Fibroblast of peridontal ligament (primary cell): Measurements from ENCODE around the gene ZSCAN1.

Experiments
- DNase-seq: peaks from one replicate; pipeline ENCODE4 v3.0.0-alpha.2; 2010; ENCODE audit errors: extremely low read depth

Gene ZSCAN1

DNA sequence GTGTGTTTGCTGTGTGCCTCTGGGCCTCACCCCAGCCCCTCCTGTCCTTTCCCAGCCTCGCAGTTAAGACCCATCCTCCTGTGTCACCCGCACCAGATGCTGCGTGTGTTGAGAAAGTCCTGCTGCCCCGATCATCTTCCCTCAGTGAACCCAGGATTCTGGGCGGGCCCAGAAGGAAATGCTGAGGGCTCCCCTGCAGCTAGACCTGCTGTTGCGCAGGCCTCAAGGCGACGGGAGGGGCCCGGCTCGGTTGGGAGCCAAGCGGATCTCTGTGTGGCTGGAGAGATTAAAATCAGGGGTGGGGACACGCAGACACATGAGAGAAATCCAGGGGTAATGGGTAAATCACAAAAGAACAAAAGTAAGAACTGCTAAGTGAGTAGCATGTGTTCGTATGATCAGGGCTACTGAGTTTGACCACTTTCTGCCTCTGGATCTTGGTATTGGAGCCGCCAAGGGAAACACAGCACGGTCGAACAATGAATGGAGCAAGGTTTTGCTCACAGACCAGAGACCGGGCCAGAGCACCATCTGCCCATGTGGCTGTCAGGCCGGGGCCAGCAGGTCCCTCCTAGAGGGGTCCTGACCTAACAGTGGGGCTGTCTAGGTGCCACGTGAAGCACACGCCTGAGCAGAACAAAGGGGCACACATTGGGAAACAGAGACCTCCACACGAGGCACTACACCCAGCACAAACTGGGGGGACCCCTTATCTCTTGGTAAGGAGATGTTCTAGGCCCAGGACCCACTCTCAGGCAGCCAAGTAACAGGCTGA lies 7.1 kb downstream of the ZSCAN1 start:
- DNase-seq: no peak

DNA sequence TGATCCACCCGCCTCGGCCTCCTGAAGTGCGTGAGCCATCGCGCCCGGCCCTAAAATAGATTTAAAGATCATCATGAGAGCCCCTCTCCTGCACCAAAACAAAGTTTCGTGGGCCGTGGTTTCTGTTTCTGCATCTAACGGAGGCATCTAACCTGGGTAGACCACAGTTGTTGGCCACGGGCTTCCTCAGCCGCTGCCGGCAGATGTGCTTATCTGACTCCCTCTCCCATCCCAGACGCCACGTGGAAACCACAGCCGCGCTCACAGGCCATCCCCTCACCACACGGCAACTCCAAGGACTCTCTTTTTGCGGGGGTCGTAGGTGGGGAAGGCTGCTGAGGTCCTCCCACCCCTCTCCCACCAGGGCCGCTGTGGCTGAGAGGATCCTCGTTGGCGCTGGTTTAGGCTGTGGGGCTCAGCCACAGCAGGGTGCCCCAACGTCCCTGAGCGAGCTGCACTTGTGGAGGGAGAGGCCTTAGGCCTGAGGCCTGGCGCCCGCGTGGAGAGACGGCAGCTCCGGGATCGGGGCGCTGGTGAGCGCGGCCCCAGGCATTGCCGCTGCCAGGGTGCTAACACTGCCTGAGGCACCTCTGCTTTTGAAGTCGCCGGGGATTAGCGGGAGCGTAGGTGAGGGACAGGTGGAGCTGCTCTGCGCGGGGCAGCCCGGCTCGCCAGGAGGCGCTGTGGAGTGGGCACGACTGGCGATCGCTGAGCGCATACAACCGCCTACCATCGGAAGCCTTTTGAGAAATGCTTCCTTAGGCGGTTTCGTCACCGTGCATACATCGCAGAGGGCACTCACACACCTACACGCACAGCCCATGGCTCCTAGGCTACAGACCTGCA lies 8.9 kb downstream of the ZSCAN1 start:
- no peak for DNase-seq

DNA sequence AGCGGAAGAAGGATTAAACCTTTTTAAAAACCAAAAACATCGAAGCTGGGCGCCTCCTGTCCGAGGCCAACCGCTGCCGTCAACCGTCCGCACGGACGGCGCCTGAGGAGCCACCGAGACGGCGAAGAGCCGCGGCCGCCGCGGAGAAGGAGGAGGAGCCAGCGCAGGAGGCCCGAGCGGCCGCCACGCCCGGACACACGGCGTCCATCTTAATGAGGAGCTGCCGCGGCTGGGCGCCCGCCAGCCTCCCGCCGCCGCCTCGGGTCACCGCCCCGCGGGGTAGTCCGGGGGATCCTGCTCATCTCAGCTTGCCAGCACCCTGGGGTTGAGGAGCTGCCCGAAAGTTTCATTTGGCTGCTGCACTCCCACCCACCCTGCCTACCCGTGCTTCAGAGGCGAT lies 10.6 kb downstream of the ZSCAN1 start:
- DNase-seq: no peak

DNA sequence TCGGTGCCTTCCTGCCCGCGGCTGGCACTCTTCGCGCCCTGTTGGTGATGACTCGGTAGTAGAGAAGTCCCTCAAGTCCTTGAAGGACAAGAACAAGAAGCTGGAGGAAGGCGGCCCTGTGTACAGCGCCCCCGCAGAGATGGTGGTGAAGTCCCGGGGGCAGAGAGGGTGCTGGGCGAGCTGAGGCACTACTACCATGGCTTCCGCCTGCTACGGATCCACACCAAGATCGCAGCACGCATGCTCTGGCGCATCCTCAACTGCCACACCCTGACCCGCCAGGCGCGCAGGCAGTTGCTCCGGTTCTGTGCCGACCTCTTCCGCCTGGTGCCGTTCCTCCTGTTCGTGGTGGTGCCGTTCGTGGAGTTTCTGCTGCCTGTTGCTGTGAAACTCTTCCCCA lies 11.1 kb downstream of the ZSCAN1 start:
- no peak for DNase-seq

DNA sequence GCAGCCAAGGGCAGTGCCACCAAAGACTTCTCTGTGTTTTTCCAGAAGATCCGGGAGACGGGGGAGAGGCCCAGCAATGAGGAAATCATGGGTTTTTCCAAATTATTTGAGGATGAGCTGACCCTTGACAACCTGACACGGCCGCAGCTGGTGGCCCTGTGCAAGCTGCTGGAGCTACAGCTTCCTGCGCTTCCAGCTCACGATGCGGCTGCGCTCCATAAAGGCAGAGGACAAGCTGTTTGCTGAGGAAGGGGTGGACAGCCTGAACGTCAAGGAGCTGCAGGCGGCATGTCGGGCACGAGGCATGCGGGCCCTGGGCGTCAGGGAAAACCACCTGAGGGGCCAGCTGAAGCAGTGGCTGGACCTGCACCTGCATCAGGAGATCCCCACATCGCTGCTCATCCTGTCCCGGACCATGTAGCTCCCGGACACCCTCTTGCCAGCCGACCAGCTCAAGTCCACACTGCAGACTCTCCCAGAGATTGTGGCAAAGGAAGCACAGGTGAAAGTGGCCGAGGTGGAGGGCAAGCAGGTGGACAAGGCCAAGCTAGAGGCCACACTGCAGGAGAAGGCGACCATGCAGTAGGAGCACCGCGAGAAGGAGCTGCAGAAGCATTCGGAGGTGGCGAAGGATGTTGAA lies 11.7 kb downstream of the ZSCAN1 start:
- no peak for DNase-seq

DNA sequence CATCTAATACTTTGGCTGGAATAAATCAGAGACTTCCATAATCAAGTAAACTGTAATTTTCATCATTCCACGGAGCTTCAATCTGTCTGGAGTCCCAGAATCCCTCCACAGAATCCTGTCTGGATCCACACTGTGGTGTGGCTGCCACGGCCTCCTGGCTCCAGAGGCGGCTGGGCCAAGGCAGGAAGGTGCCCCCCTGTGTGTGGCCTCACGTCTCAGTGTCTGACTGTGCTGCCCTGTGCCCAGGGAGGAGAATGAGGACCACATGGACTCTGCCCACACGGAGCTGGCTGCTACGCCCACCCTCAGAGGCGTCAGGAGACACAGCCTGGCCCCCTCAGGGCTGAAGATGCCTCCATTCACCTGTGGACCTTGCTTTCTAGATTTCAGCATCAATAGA lies 13.0 kb downstream of the ZSCAN1 start:
- DNase-seq: no peak

DNA sequence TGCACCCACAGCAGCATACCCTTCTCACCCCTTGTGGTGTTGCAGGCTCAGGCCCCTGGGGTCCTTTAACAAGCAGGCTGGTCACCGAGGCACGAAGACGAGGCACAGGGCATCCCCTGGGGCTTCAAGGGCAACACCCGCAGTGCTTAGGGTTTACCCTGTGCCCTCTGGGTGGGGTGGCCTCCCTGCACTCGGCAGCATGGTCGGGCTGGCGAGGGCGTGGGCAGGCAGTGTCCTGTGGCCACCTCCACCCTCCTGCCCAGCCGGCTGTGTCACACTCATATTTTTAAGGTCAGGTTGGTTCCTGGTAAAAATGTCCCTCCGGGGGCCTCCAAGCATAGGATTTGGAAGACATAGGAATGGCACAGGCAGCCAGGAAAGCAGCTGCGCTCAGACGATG lies 13.8 kb downstream of the ZSCAN1 start:
- DNase-seq: no peak

DNA sequence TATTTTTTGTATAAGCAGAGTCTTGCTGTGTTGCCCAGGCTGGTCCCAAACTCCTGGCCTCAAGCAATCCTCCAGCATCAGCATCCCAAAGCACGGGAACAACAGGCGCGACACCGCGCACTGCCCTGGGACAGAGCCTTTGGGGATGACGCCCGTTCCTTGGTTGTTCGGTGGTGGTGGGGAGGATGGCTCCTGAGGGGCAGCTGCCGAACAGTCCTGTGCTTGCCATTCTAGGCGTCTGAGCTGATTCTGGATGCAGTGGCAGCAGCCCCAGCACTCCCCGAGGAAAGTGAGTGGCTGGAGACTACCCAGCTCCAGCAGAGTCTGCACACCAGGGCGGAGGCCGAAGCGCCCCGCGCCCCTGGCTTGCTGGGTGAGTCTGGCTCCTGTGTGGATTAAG lies 18.4 kb downstream of the ZSCAN1 start:
- DNase-seq: no peak

DNA sequence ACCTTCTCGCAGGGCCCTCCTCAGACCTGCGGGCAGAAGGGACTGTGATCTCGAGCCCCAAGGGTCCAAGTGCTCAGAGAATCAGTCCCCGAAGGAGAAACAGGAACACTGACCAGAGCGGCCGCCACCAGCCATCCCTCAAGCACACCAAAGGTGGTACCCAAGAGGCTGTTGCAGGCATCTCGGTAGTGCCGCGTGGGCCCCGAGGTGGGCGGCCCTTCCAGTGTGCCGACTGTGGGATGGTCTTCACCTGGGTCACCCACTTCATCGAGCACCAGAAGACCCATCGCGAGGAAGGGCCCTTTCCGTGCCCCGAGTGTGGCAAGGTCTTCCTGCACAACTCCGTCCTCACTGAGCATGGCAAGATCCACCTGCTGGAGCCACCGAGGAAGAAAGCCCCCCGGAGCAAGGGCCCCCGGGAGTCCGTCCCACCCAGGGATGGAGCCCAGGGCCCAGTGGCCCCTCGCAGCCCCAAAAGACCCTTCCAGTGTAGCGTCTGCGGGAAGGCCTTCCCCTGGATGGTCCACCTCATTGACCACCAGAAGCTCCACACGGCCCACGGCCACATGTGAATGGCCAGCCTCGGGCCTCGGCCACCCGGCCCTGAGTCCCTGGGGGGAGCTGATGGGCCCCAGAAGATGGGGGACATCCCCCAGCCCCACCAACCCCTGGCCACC lies 19.8 kb downstream of the ZSCAN1 start:
- DNase-seq: no peak

DNA sequence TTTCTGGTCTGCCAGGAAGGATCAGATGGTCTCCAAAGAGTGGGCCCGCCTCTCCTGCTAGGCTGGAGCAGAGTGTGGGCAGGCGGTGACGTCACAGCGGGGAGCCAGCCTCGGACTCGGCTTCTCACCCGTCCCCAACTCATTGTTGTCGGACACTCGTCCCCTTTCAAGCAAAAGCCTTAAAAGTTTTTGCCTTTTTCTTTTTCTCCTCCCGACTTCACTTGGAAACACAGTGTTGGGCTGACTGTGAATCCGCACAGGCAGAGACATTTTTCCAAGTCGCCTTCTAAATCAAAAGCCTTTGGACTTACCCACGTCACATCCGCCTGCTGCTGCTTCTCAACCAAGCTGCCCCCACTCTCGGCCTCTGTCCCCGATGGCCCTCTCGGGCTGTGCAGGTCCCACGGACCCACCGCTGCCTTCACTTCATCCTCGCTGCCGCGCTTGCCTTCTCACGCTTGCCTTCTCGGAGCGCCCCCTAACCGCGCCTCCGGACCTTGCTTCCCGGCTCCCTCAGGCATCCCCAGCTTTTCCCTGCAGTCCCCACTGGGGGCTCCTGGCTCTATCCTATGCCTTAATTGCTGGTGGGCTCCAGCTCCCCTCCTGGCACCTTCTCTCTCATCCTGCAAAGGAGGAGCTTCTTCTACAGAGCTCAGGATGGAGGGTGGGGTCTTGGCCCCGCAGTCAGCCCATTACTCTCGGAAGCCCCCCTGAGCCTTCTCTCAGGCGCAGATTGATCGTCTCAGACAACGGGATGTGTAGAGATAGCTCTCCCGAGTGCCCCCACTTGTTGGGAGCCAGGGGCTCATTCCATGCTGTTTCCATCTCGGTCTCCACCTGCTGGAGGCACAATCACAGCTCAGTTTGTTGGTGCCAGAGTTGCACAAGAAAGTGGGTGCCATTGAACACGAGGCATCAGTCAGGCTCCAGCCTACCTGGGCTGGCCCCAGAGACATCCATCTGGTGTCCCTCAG lies 21.4 kb downstream of the ZSCAN1 start:
- DNase-seq: peak; percentile 58

DNA sequence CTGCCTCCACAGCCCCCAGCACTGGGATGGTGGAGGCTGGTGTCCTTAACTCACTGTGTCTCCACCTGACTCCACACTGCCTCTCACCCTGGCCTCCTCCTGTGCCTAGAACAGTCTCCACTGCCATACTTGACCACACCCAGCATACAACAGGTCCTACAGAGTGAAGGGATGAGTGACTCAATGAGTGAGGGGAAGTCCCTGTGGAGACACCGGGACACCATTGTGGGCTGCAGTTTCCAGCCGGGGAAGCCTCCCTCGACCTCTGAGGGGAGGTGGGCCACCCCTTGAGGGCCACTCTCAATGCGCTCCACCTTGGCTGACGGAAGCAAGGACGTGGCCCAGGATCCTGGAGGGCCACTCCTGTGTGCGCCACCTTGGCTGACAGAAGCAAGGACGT lies 22.4 kb downstream of the ZSCAN1 start:
- DNase-seq: no peak

DNA sequence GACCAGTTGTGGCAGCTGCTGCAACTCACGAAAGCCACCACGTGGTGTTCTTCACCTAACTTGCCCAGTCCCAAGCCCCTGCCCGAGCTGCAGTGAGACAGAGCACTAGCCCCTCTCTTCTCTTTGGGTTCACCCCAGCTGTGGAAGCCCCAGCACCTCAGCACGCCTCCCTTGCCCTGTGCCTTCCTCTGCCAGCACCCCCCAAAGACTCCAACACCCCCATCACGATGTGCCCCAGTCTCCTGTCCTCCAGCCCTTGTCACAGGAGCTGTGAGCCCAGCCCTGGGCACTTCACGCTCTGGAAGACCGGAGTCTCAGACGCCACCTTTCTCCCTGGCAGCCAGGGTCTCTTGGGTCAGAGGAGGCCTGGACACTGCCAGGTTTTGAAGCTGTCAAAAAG lies 23.0 kb downstream of the ZSCAN1 start:
- DNase-seq: no peak

DNA sequence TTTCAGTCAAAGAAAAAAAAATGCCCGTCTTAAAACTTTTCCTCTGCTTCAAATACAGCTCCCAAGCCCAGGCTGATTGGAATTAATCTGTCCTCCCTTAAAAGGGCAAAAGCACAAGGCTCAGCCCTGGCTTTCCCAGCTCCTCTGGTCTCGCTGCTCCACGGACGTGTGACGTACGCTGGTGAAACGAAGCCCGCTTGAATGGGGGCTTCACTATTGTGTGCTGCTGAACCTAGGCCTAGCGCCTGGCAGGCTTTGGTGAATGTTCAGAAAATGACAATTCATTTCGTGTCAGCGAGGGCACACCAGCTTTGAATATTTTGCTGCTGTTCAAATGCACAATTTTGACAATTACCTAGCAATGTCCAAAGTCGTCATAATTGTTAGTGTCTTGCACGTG lies 24.6 kb downstream of the ZSCAN1 start:
- no peak for DNase-seq

DNA sequence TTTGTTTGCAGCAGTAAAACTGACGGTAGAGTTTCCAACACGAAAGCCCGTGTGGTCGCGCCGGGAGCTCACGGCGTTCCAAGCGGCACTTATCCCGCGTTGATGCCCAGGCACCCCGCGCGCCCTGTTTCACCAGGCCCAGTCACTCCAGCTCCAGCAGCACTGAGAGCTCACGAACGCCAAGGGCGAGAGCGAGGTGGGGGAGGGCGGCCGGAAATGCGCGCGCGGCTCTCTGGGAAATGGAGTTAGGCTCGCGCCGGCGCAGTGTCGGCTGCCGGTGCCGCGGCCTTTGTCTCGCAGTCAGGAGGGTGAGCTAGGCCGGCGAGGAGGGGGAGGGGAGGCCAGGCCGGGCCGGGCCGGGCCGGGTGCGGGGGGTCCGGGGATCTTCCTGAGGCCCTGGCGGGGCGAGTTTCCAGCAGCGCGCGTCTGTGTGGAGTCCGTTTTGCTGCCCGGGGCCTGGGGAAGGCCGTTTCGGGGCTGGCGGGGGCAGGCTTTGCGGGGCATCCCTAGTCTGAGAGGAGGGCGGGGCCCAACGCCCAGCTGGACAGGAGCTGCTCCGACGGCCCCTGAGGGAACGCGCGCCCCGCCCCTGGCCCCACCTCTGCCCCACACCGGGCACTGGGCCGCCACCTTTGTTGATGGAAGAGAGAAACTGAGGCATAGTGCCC lies 25.3 kb downstream of the ZSCAN1 start, which contains the start of gene ZNF135:
TSS of gene ZNF135 (plus strand) at position 280 of the 668 bp plus-strand sequence. CDS start 721 bp downstream, outside the sequence.
- DNase-seq: peak; percentile 82

DNA sequence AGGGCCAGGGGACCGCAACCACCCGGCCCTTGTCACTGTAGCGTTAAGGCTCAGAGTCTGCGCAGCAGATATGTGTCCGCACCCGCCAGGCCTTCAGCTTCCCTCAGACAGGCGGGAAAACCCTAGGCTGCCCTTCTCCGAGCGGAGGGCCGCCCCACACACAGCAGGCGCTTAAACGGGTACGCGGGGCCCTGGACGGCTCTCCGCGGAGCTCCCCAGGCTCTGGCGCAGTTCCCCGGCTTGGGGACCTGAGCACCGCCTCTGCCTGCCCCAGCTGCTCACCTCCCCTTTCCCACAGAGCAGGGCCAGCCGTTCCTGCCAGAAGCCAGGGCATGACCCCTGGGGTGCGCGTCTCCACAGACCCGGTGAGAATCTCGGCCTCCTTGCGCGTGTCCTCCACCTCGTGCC lies 25.9 kb downstream of the ZSCAN1 start:
- DNase-seq: no peak

DNA sequence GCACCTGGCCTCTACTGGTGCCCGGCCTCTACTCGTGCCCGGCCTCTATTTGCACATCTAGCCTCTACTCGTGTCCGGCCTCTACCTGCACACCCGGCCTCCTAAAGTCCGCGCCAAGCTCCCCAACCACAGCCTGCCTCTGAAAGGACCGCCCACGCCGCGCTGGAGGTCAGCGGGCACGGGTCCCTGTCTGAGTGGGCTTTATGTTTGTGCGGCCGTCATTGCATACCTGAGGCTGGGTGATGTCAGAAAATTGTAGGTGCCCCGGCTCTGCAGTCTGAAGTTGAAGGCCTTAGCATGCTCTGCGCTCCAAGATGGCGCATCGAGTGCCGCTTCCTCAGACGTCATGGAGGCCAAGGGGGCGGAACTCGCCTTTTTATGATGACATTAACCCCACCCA lies 26.4 kb downstream of the ZSCAN1 start:
- no peak for DNase-seq

DNA sequence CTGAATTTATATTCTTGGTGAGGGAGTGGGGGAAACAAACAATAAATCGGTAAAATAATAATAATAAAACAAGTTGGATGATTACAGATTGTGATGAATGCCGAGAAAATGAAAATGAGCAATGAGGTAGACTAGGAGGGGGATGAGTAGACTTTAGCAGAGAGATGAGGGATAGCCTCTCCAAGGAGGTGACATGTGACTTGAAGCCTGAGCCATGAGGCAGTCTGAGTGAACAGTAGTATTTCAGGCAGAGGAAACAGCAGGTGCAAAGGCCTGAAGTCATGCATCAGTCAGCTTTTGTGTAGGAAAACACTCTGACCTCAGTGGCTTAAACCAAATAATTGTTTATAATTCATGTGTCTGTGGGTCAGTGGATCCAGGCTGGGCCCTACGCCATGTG lies 29.9 kb downstream of the ZSCAN1 start:
- no peak for DNase-seq

DNA sequence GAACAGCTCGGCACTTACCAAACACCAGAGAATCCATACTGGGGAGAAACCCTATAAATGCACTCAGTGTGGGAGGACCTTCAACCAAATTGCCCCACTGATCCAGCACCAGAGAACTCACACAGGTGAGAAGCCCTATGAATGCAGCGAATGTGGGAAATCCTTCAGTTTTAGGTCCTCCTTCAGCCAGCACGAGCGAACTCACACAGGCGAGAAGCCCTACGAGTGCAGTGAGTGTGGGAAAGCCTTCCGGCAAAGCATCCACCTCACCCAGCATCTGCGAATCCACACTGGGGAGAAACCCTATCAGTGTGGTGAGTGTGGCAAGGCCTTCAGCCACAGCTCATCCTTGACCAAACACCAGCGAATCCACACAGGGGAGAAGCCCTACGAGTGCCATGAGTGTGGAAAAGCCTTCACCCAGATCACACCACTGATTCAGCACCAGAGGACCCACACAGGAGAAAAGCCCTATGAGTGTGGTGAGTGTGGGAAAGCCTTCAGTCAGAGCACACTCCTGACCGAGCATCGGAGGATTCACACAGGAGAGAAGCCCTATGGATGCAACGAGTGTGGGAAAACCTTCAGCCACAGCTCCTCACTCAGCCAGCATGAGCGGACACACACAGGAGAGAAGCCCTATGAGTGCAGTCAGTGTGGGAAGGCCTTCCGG lies 33.6 kb downstream of the ZSCAN1 start:
- DNase-seq: peak; percentile 8

DNA sequence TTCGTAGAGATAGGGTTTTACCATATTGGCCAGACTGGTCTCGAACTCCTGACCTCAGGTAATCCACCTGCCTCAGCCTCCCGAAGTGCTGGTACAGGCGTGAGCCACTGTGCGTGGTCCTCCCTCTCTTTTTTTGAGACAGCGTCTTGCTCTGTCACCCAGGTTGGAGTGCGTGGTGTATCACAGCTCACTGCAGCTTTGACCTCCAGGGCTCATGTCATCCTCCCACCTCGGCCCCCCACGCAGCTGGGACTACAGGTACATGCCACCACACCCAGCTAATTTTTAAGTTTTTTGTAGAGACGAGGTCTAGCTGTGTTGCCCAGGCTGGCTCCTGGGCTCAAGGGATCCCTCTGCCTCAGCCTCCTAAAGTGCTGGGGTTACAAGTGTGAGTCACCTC lies 46.0 kb downstream of the ZSCAN1 start:
- no peak for DNase-seq

DNA sequence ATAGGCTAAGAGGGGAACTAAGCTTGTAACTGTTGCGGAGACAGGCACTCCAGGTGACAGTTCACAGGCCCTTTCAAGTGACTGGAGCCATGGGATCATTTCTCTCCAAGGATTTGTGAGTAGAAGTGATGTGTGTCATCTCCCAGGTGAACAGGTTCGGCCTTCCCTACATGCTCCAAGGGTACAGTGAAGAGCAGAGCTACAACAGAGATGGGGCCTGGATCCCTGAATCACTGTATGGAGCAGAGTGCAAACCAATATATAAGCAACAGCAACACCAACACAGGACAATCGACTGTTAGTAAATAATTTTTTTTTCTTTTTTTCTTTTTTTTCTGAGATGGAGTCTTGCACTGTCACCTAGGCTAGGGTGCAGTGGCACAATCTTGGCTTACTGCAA lies 49.2 kb downstream of the ZSCAN1 start:
- no peak for DNase-seq
